ENCODE measurements around the gene MYH15.

Gene MYH15

GRCh38 chr3:108401836-108402235, 108.6 kb downstream of the MYH15 start:
- TF ChIP-seq CTCF (conservative IDR thresholded peaks at IDR 0.05) = no peak
- H3K27ac ChIP-seq = peak overlapping the region; percentile 88

- no peak overlapping the region for H3K27ac ChIP-seq
- no peak for TF ChIP-seq CTCF (conservative IDR thresholded peaks at IDR 0.05)
These were observed 111.9 kb downstream of the MYH15 start for GRCh38 chr3:108398510-108398909.

- TF ChIP-seq CTCF (conservative IDR thresholded peaks at IDR 0.05) = no peak
- no peak overlapping the region for H3K27ac ChIP-seq
These were observed 114.1 kb downstream of the MYH15 start for GRCh38 chr3:108396336-108396735.

- no peak for TF ChIP-seq CTCF (conservative IDR thresholded peaks at IDR 0.05)
- H3K27ac ChIP-seq = no peak overlapping the region
These were observed 115.8 kb downstream of the MYH15 start for GRCh38 chr3:108394563-108394962.

GRCh38 chr3:108394016-108394415, 116.4 kb downstream of the MYH15 start:
- H3K27ac ChIP-seq = no peak overlapping the region
- no peak for TF ChIP-seq CTCF (conservative IDR thresholded peaks at IDR 0.05)

GRCh38 chr3:108393128-108393900, 117.1 kb downstream of the MYH15 start:
- H3K27ac ChIP-seq = peak overlapping the region; percentile 31
- TF ChIP-seq CTCF (conservative IDR thresholded peaks at IDR 0.05) = no peak

- H3K27ac ChIP-seq = peak overlapping the region; percentile 31
- no peak for TF ChIP-seq CTCF (conservative IDR thresholded peaks at IDR 0.05)
These were observed 118.3 kb downstream of the MYH15 start for GRCh38 chr3:108391917-108392593.
